ENCODE data around the gene LRMDA.

LRMDA gene

DNA sequence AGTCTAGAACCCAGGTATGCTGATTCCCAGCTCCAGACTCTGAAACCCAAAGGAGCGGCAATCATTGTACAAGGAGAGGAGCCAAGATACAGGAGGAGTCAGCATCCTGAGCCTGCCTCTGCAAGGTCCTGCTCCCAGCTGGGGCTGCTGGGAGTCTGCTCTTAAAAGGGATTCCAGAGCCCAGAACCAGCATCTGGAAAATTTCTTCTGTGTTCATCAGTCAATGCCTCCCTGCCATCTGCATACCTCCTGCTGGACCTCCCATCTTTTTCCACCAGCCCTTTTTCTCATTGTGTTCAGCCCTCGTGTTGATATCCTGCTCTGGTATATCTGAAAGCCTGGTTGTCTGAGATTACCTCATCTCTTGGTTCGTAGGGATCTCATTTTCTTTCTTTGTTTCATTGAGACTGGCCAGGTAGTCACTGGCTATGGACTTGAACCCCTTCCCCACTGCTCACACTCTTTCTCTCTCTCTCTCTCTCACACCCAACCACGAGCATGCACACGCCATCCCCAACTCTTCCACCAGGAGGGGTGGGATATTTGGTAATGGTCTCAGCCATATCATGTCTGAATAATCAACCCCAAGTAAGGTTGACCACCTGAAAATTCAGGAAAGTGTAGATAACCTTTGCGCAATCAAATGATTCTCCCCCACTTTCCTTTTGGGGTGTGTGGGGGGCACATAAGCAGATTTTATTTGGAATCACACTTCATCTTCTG lies 608.8 kb downstream of the LRMDA start:
- TF ChIP-seq, protein P1, sequence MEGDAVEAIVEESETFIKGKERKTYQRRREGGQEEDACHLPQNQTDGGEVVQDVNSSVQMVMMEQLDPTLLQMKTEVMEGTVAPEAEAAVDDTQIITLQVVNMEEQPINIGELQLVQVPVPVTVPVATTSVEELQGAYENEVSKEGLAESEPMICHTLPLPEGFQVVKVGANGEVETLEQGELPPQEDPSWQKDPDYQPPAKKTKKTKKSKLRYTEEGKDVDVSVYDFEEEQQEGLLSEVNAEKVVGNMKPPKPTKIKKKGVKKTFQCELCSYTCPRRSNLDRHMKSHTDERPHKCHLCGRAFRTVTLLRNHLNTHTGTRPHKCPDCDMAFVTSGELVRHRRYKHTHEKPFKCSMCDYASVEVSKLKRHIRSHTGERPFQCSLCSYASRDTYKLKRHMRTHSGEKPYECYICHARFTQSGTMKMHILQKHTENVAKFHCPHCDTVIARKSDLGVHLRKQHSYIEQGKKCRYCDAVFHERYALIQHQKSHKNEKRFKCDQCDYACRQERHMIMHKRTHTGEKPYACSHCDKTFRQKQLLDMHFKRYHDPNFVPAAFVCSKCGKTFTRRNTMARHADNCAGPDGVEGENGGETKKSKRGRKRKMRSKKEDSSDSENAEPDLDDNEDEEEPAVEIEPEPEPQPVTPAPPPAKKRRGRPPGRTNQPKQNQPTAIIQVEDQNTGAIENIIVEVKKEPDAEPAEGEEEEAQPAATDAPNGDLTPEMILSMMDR (conservative IDR thresholded peaks at IDR 0.05; ENCODE audit: low read depth, low read length), result no peak
- no peak overlapping the region for H2AFZ ChIP-seq (ENCODE audit: low read depth)
- no peaks in the 10 kb centered on the region for H3K36me3 ChIP-seq (ENCODE audit: insufficient read depth)

DNA sequence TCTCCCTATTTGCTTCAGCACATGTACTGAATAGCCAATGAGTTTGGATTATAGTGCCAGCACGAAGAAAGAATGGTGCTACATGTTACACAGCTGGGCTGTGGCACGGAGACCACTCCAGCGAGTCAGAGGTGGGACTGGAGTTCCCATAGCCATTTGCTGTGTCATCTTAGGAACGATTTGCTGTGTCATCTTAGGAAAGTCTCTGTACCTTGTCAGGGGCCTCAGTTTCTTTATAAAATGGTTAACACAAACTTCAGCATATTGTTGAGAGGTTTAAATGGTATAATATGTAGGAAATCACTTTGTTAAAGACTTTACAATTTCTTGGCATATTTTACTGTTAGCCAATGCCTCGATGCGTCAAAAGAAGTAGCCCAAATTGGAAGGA lies 609.4 kb downstream of the LRMDA start:
- H3K4me2 ChIP-seq, result no peak overlapping the region
- no peaks in the 10 kb centered on the region for H3K36me3 ChIP-seq (ENCODE audit: insufficient read depth)
- no peaks in the 10 kb centered on the region for H3K79me2 ChIP-seq (ENCODE audit: insufficient read depth, low read depth)
- H2AFZ ChIP-seq (ENCODE audit: low read depth), result no peak overlapping the region
- no peak overlapping the region for H3K4me3 ChIP-seq (IDR thresholded peaks at IDR 0.05; ENCODE audit: insufficient read depth, low read depth, low read length)
- no peaks in the 10 kb centered on the region for H3K27me3 ChIP-seq (ENCODE audit: insufficient read depth, low read depth)
- H3K9ac ChIP-seq, result no peak overlapping the region
- H3K4me1 ChIP-seq (ENCODE audit: low read depth, poor library complexity, severe bottlenecking), result no peaks in the 10 kb centered on the region
- H3K27ac ChIP-seq, result no peak overlapping the region
- no peaks in the 10 kb centered on the region for H4K20me1 ChIP-seq (ENCODE audit: insufficient read depth)
- TF ChIP-seq, protein P1 (conservative IDR thresholded peaks at IDR 0.05; ENCODE audit: low read depth, low read length), result no peak

More for the DNA sequence above, 608.8 kb downstream of the LRMDA start:
- Histone ChIP-seq H3K4me2 (no peak overlapping the region), H3K27me3 (ENCODE audit: insufficient read depth, low read depth) (no peaks in the 10 kb centered on the region), H3K79me2 (ENCODE audit: insufficient read depth, low read depth) (no peaks in the 10 kb centered on the region), H3K4me3 (IDR thresholded peaks at IDR 0.05; ENCODE audit: insufficient read depth, low read depth, low read length) (no peak overlapping the region), H4K20me1 (ENCODE audit: insufficient read depth) (no peaks in the 10 kb centered on the region), H3K4me1 (ENCODE audit: low read depth, poor library complexity, severe bottlenecking) (no peaks in the 10 kb centered on the region), H3K9ac (no peak overlapping the region), H3K27ac (no peak overlapping the region)

DNA sequence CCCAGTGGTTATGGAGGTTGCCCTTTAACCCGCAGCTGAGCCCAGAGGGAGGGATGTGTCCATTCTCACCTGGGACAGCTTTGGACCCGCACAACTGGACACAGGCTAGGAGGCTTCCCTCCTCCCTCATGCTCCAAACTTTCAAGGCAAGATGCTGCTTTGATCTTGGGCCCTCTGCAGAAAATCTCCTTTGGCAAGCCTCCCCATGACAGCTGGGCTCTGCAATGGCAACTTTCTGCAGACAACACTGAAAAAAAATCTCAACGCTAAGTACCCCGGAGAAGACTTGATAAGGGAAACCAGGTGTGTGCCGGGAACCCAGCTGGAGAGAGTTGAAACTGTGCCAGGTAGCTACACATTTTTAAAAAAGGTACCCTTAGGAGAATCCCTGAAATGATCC lies 610.1 kb downstream of the LRMDA start:
- no peaks in the 10 kb centered on the region for H3K4me1 ChIP-seq (ENCODE audit: low read depth, poor library complexity, severe bottlenecking)
- H3K36me3 ChIP-seq (ENCODE audit: insufficient read depth), result no peaks in the 10 kb centered on the region
- H3K79me2 ChIP-seq (ENCODE audit: insufficient read depth, low read depth), result no peaks in the 10 kb centered on the region
- TF ChIP-seq, protein P1 (conservative IDR thresholded peaks at IDR 0.05; ENCODE audit: low read depth, low read length), result no peak
- H3K4me2 ChIP-seq, result no peak overlapping the region
- no peak overlapping the region for H3K9ac ChIP-seq
- no peak overlapping the region for H3K4me3 ChIP-seq (IDR thresholded peaks at IDR 0.05; ENCODE audit: insufficient read depth, low read depth, low read length)
- no peaks in the 10 kb centered on the region for H4K20me1 ChIP-seq (ENCODE audit: insufficient read depth)
- H3K27me3 ChIP-seq (ENCODE audit: insufficient read depth, low read depth), result no peaks in the 10 kb centered on the region
- H2AFZ ChIP-seq (ENCODE audit: low read depth), result no peak overlapping the region
- H3K27ac ChIP-seq, result no peak overlapping the region

DNA sequence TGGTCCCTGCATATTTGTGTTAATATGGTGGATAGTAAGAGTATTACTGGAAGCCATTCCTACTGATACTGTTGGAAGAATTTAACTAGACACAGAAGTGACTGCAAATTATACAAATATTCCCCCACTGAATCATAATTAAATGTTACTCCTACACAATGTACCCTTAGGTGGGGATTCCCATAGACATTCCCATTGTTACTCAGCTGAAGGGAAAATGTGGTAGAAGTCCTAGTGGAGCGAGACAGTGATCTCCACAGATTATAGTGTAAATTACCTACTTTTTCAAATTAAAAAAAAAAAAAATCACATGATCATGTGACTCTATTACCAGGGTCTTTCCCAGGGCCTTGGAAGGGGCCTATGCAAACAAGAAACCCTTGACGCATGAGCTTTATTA lies 611.8 kb downstream of the LRMDA start:
- Histone ChIP-seq H3K27me3 (ENCODE audit: insufficient read depth, low read depth) (no peaks in the 10 kb centered on the region), H4K20me1 (ENCODE audit: insufficient read depth) (no peaks in the 10 kb centered on the region), H3K4me3 (IDR thresholded peaks at IDR 0.05; ENCODE audit: insufficient read depth, low read depth, low read length) (no peak overlapping the region), H3K9ac (no peak overlapping the region), H3K27ac (no peak overlapping the region), H2AFZ (ENCODE audit: low read depth) (no peak overlapping the region), H3K36me3 (ENCODE audit: insufficient read depth) (no peaks in the 10 kb centered on the region), H3K4me2 (no peak overlapping the region), H3K79me2 (ENCODE audit: insufficient read depth, low read depth) (no peaks in the 10 kb centered on the region), H3K4me1 (ENCODE audit: low read depth, poor library complexity, severe bottlenecking) (no peaks in the 10 kb centered on the region)
- TF ChIP-seq, protein P1 (conservative IDR thresholded peaks at IDR 0.05; ENCODE audit: low read depth, low read length), result no peak
